ENCODE results near the gene EDDM13.
"Not testable (repeated sequence)": the region's sequence is repeated elsewhere in the genome, so short reads cannot be mapped to it uniquely, and the experiment has no call there.

EDDM13 gene

DNA sequence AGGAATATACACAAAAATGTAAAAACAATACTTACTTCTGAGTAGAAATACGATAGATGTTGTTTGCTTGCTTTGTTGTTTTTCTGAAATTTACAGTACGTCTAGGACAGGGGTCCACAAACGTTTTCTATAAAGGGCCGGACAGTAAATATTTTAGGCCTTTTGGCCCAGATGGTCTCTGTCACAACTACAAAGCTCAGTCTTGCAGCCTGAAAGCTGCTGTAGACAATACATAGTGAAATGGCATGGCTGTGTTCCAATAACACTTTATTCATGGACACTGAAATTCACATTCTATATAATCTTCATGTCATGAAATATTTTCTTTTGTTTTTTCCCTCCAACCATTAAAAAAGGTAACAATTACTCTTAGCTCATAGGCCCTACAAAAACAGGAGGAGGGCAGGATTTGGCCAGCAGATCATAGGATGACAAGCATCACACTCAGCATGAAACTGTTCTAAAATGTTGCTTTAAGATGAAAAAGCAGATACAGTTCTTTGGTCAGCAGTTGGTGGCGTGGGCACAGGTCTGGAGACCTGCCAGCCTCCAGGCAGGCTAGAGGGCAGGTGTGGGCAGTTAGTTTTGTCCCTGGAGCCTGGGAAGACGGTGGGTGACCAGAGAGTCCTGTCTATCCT lies at the start of gene EDDM13:
TSS of gene EDDM13 (plus strand) at position 588 of the 638 bp plus-strand sequence. CDS start 87 bp downstream, outside the sequence.
- DNase-seq = no peak

DNA sequence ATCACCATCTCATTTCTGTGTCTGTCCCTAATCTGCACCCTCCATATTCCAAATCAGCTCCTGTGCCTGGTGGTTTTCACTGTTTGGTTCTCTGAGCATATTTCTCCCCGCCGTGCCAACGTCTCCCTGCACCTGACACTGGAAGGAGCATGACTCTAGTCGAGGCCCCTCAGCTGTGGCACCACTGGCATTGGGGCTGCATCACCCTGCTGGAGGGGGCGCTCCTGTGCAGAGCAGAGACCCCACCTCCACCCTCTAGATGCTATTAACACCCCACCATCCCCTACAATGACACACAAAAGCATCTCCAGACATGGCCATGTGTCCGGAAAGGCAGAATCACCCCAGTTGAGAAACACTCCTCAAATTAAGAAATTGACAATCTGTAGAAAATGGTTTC lies 49.6 kb upstream of the EDDM13 start:
- no peak for DNase-seq

- DNase-seq = no peak
Measured at GRCh38 chr19:56223481-56223880, 49.1 kb upstream of the EDDM13 start.

GRCh38 chr19:56245121-56245740 lies 27.3 kb upstream of the EDDM13 start:
- DNase-seq = no peak

DNA sequence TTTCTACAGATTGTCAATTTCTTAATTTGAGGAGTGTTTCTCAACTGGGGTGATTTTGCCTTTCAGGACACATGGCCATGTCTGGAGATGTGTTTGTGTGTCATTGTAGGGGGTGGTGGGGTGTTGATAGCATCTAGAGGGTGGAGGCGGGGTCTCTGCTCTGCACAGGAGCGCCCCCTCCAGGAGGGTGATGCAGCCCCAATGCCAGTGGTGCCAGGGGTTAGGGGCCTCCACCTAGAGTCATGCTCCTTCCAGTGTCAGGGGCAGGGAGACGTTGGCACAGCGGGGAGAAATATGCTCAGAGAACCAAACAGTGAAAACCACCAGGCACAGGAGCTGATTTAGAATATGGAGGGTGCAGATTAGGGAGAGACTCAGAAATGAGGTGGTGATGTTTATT lies 26.8 kb upstream of the EDDM13 start:
- not testable (repeated sequence) for DNase-seq

DNA sequence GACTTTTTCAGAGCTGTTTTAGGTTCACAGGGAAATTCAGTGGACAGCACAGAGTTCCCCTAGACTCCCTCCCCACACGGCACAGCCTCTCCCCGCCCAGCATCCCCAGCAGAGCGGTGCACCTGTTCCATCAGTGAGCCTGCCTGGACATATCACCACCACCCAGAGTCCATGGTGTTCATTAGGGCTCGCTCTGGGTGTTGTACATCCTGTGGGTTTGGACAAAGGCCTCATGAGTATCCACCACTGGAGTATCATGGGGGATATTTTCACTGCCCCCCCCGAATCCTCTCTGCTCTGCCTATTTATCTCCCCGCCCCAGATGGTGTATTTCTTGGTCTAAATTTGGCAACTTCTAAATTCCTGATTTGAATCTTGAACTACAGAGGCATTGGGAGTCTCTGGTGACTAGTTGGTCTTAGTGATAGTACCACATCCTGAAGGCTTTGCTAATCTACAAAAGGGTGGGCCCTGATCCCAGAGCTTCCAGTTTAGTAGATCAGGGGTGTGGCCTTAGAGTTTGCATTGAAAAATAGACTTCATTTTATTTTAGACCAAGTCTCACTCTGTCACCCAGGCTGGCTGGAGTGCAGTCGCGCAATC lies 23.7 kb upstream of the EDDM13 start:
- DNase-seq = not testable (repeated sequence)

- DNase-seq = no peak
Measured at GRCh38 chr19:56252699-56253422, 19.7 kb upstream of the EDDM13 start.

- peak in 1 of 2 experiments; percentile 1 for DNase-seq
Measured at GRCh38 chr19:56253737-56254136, 18.8 kb upstream of the EDDM13 start.

GRCh38 chr19:56258272-56258671 lies 14.3 kb upstream of the EDDM13 start:
- no peak for DNase-seq

DNA sequence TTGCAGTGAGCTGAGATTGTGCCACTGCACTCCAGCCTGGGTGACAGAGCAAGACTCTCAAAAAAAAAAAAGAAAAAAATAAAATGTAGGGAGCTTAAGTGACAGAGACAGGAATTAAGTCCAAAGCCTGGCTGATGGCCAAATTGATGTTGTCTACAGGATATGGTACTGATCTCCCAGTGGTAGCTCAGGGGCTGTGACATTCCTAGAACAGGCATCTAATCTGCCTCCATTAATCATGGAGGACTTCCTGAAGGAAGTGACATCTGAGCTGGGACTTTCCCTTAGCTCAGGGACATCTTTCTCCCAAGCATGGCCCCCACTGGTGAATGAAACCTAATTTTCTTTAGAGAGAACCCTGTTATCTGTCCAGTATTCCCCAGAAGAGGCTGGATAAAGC lies 11.4 kb upstream of the EDDM13 start:
- DNase-seq = no peak

DNA sequence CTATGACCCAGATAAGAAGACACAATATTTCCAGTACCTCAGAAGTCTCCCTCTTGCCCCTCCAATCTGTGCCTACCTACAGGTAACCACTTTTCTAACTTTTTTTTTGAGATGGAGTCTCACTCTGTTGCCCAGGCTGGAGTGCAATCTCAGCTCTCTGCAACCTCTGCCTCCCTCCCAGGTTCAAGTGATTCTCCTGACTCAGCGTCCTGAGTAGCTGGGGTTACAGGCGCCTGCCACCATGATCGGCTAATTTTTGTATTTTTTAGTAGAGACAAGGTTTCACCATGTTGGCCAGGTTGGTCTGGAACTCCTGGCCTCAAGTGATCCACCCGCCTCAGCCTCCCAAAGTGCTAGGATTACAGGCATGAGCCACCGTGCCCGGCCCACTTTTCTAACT lies 10.6 kb upstream of the EDDM13 start:
- not testable (repeated sequence) for DNase-seq

DNA sequence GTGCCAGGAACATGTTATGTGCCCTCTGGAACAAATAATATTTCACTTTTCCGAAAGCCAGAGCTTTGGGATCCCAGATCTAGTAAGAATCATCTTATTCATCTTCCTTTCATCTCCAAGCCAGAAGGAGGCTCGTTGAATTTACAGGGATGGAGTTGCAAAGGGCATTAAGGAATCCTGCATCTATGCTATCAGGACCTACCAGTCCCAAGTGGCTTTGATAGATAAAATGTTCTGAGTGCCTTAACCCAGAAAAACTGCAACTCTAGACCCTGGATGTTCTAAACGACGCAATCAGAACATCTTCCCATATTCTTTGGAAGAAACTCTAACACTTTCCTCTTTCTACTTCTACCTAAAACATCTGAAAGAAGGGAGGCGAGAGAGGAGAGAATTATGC lies 9.2 kb upstream of the EDDM13 start:
- DNase-seq = no peak

DNA sequence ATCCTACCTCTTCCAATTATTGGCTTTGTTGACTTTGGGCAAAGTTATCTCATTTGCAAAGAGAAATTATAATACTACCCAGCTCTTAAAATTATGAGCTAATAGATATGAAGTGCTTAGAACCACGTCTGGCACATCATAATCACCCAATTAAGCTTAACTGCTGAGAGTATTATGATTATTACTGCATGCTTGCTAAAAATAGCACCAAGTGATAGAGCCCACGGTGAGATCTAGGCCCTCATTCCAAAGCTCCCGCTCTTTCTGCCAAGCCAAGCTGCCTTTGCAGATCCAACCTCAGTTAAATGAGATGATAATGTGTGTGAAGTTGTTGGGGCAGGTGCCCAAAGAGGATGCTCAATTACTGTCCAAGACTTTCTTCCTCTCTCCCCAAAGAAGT lies 6.5 kb upstream of the EDDM13 start:
- no peak for DNase-seq

GRCh38 chr19:56269348-56269747 lies 3.2 kb upstream of the EDDM13 start:
- no peak for DNase-seq

GRCh38 chr19:56270676-56271075 lies 1.9 kb upstream of the EDDM13 start:
- no peak for DNase-seq

GRCh38 chr19:56271151-56271550 lies 1.4 kb upstream of the EDDM13 start:
- DNase-seq = no peak

DNA sequence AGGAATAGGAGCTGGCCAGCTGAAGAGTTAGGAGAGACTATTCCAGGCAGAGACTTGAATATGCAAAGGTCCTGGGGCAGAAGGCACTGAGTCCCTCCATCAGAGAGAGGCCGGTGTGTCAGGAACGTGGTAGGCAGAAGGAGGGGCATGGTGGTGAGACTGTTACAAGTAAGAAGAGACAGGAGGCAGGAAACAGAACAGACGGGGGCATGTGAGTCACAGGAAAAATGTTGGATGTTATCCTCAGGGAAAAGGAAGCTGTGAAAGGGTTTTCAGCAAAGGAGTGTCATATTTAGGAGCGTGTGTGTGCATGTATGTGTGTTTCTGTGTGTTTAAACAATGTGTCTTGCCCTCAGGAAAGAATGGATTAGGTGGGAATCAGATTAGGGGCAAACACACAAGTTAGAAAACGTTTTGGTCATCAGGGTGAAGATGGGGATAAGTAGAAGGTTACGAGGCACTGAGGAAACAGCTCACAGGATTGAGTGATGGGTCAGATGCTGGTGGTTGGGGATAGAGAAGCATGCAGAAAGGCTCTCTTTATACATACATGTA lies 1.1 kb downstream of the EDDM13 start:
- no peak for DNase-seq

GRCh38 chr19:56282809-56283208 lies 10.3 kb downstream of the EDDM13 start:
- DNase-seq = no peak

DNA sequence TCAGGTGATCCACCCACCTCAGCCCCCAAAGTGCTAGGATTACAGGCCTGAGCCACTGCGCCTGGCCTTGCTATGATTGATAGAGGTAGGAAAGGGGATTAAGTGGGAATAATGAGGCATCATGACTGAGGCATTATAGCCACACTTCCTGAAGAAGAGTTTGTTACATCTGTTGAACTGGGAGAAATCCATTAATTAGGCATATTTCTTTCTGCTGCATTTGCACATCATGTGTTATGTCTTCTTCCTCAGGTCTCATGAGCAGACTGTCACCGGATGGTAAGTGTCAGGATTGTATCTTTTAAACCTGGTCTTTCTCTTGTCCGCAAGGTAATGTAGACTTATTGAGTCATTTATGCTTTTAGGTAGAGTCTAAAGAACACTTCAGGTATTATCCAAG lies 12.2 kb downstream of the EDDM13 start:
- no peak for DNase-seq

DNA sequence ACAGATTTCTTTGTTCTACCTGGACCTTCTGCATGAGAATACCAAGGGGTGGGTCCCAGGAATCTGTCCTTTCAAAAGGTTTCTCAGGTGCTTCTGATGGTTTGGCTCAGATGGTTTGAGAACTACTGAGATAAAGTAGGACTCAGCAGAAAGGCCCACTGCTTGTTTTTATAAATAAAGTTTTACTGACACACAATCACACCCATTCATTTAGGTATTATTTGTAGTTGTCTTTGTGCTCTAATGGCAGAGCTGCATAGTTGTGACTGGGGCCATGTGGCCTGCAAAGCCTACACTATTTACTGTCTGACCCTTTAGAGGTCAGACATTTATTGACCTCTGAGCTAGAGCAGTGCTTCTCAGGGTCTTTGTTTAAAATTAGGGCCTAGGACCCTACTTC lies 17.6 kb downstream of the EDDM13 start:
- DNase-seq = no peak

GRCh38 chr19:56291867-56292266 lies 19.3 kb downstream of the EDDM13 start:
- DNase-seq = no peak

DNA sequence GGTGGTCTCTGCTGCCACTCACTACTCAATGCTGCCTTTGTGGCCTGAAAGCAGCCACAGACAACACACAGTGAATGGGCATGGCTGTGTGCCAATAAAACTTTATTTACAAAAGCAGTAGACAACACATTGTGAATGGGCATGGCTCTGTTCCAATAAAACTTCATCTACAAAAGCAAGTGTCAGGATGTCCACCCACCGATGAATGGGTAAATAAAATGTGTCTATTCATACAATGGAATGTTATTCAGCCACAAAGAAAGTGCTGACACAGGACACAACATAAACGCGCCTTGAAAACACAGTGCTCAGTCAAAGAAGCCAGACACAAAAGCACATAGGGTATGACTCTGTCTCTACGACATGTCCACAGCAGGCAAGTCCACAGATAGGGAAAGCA lies 22.0 kb downstream of the EDDM13 start:
- DNase-seq = no peak

All from cerebellar nuclear complex (tissue), 1 donor.